ENCODE measurements around the gene CD93.

The CD93 gene

DNA sequence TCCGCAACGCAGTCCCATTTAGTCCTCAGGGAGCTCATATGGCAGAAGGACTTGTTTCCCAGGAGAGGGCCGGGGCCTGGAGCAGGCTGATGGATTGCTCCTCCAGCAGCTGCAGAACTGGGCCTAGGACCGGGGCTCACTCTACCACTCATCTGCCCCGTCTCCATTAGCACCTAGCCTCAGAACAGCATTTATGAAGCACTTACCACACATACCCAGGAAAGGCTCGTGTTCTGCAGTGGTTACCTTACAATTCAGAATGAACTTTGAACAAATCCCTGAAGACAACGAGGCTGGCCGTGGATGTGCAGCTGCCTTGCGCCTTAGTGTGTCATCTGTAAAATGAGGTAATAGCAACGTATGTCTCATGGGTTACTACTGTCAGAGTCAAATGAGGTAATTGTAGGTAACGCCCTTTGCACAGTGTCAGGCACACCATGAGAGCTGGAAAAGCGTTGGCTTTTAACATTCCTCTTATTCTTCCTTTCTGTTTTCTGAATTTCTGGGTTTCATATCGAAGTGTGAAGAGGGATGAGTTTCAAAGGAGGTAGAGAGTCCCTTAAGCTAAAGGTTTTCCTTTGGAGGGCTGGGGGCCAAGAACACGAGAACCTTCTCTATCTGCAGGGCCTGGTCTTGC lies 46.3 kb upstream of the CD93 start:
- Histone ChIP-seq H2AFZ (ENCODE audit: low read length) (no peak overlapping the region), H3K79me2 (ENCODE audit: insufficient read depth, low read length) (no peaks in the 10 kb centered on the region), H3K9ac (ENCODE audit: low read depth, low read length, poor library complexity, severe bottlenecking) (no peak overlapping the region), H3K9me2 (replicated peaks; ENCODE audit: low read depth, low read length) (no peaks in the 10 kb centered on the region), H3K27me3 (ENCODE audit: insufficient read depth, low read length, poor library complexity, severe bottlenecking) (no peaks in the 10 kb centered on the region), H3K4me1 (ENCODE audit: insufficient read depth, low read length, poor library complexity, severe bottlenecking) (no peaks in the 10 kb centered on the region), H4K20me1 (ENCODE audit: insufficient read depth, low read length, poor library complexity, severe bottlenecking) (no peaks in the 10 kb centered on the region), H3K4me2 (ENCODE audit: low read depth, low read length, poor library complexity, severe bottlenecking) (no peak overlapping the region), H3K4me3 (ENCODE audit: low read length, poor library complexity, severe bottlenecking) (no peak overlapping the region), H3K9me3 (ENCODE audit: insufficient read depth, low read depth, low read length) (no peaks in the 10 kb centered on the region), H3F3A (ENCODE audit: low read depth) (no peaks in the 10 kb centered on the region), H3K36me3 (ENCODE audit: insufficient read depth, low read length) (no peaks in the 10 kb centered on the region)
- TF ChIP-seq EZH2phosphoT487 (IDR thresholded peaks at IDR 0.05; ENCODE audit: borderline replicate concordance) (no peak), CTCF (conservative IDR thresholded peaks at IDR 0.05; ENCODE audit: low read length) (no peak)

DNA sequence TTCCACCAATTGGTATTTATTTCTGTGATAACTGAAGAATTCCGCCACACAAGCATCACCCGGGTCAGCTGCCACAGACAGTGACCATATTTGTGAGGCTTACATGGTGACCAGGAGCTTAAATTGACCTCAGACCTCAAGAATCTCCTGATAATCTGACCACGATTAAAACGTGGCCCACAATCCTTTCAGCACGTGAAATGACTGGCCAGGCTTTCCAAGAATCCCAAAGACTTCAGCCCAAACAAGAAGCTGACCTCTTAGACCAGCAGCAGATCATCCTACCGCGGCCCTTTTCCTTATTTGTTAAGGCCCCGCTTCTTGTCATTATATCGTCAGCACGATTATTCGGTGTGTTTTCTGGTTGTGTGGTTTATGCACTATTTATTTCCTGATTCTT lies 45.6 kb upstream of the CD93 start:
- Histone ChIP-seq H4K20me1 (ENCODE audit: insufficient read depth, low read length, poor library complexity, severe bottlenecking) (no peaks in the 10 kb centered on the region), H3K79me2 (ENCODE audit: insufficient read depth, low read length) (no peaks in the 10 kb centered on the region), H3K9ac (ENCODE audit: low read depth, low read length, poor library complexity, severe bottlenecking) (no peak overlapping the region), H3K4me3 (ENCODE audit: low read length, poor library complexity, severe bottlenecking) (no peak overlapping the region), H3K4me2 (ENCODE audit: low read depth, low read length, poor library complexity, severe bottlenecking) (no peak overlapping the region), H3K9me3 (ENCODE audit: insufficient read depth, low read depth, low read length) (no peaks in the 10 kb centered on the region), H3K9me2 (replicated peaks; ENCODE audit: low read depth, low read length) (no peaks in the 10 kb centered on the region), H3K27me3 (ENCODE audit: insufficient read depth, low read length, poor library complexity, severe bottlenecking) (no peaks in the 10 kb centered on the region), H2AFZ (ENCODE audit: low read length) (no peak overlapping the region), H3K4me1 (ENCODE audit: insufficient read depth, low read length, poor library complexity, severe bottlenecking) (no peaks in the 10 kb centered on the region), H3F3A (ENCODE audit: low read depth) (no peaks in the 10 kb centered on the region), H3K36me3 (ENCODE audit: insufficient read depth, low read length) (no peaks in the 10 kb centered on the region)
- no peak for TF ChIP-seq CTCF (conservative IDR thresholded peaks at IDR 0.05; ENCODE audit: low read length)
- TF ChIP-seq EZH2phosphoT487 (IDR thresholded peaks at IDR 0.05; ENCODE audit: borderline replicate concordance), result no peak

GRCh38 chr20:23130622-23131140 lies 44.6 kb upstream of the CD93 start:
- Histone ChIP-seq H3K79me2 (ENCODE audit: insufficient read depth, low read length) (no peaks in the 10 kb centered on the region), H3F3A (ENCODE audit: low read depth) (no peaks in the 10 kb centered on the region), H3K36me3 (ENCODE audit: insufficient read depth, low read length) (no peaks in the 10 kb centered on the region), H3K4me3 (ENCODE audit: low read length, poor library complexity, severe bottlenecking) (no peak overlapping the region), H2AFZ (ENCODE audit: low read length) (no peak overlapping the region), H3K4me1 (ENCODE audit: insufficient read depth, low read length, poor library complexity, severe bottlenecking) (peaks cover 8% of the 10 kb centered on the region), H3K9me2 (replicated peaks; ENCODE audit: low read depth, low read length) (no peaks in the 10 kb centered on the region), H3K9me3 (ENCODE audit: insufficient read depth, low read depth, low read length) (no peaks in the 10 kb centered on the region), H4K20me1 (ENCODE audit: insufficient read depth, low read length, poor library complexity, severe bottlenecking) (no peaks in the 10 kb centered on the region), H3K9ac (ENCODE audit: low read depth, low read length, poor library complexity, severe bottlenecking) (no peak overlapping the region), H3K27me3 (ENCODE audit: insufficient read depth, low read length, poor library complexity, severe bottlenecking) (no peaks in the 10 kb centered on the region), H3K4me2 (ENCODE audit: low read depth, low read length, poor library complexity, severe bottlenecking) (no peak overlapping the region)
- TF ChIP-seq CTCF (conservative IDR thresholded peaks at IDR 0.05; ENCODE audit: low read length), result no peak
- no peak for TF ChIP-seq EZH2phosphoT487 (IDR thresholded peaks at IDR 0.05; ENCODE audit: borderline replicate concordance)

Data from Loucy (cell line).